HG03097 (cell line): ENCODE measurements around the gene CDV3.
"Not testable (repeated sequence)": the region's sequence is repeated elsewhere in the genome, so short reads cannot be mapped to it uniquely, and the experiment has no call there.

ENCODE experiments used
- ATAC-seq: cut with Tn5 transposase; IDR thresholded peaks from one replicate; pipeline ENCODE4 v1.9.1; 2021; ENCODE audit not compliant: unreplicated experiment, low FRiP score

The CDV3 gene

GRCh38 chr3:133573629-133574194, at the start of gene CDV3:
TSS of gene CDV3 (plus strand) at chr3:133573686. CDS start at chr3:133574045, 359 bp downstream.
- ATAC-seq: peak; percentile 32

GRCh38 chr3:133523758-133524157, 49.7 kb upstream of the CDV3 start:
- not testable (repeated sequence) for ATAC-seq

GRCh38 chr3:133525435-133525834, 48.1 kb upstream of the CDV3 start:
- no peak for ATAC-seq

- no peak for ATAC-seq
Observed at GRCh38 chr3:133527081-133527715, 46.3 kb upstream of the CDV3 start.

DNA sequence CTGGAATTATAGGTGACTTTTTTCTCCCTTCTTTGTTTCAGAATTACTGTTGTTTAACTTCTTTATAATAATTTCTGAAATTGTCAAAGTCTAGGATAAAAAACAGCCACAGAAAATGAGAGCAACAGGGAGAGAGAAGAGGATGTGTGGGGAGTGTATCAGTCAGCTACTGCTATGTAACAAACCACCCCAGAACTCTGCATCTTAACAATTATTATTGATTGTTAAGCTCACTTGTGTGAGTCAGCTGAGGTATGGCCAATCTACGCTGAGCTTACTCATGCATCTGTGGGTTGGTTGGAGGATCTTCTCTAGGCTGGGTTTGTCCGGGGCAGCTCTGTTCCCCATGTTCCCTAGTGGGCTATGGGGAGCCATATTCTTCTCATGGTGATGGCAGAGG, 43.7 kb upstream of the CDV3 start:
- no peak for ATAC-seq

GRCh38 chr3:133531981-133532380, 41.5 kb upstream of the CDV3 start:
- ATAC-seq: no peak

- no peak for ATAC-seq
Observed at GRCh38 chr3:133532951-133533350, 40.5 kb upstream of the CDV3 start.

DNA sequence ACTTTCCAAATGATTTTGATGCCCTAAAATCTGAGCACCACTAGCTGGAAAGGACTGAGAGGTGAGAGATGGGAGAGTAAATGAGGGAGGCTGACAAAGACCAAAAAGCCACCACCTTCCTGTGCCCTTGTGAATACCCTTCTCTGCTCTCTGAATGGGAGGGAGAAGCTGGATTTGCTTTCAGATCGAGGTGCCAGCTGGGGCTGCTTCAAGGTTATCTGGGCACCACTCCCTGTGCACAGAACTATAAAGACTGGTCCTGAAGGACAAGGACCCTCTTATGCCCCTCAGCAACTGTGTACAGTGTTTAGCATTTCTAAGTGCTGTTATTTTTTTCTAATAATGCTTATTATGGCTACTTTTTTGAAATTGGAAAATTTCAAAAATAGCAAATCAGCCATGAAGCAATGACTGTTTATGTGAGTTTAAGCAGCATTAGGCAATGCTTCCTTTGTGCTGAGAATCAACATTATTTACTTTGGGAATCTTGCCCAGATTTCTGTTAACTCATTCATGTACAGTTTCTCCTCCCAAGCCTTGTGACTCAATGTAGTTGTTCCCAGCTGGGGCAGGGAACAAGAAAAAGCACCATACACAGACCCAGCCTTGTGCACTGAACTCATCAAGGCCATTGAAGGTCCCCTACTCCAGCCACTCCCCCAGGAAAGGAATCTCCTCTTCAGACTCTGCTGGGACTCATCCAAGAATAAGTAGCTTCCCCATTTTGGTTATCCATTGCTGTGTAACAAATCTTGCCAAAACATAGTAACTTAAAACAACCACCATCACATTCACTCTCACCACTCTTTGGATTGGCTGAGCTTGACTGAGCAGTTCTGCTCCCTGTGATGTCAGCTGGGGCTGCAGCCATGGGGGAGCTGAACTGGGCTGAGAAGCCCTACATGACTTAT, 37.3 kb upstream of the CDV3 start:
- ATAC-seq: no peak

GRCh38 chr3:133537131-133537530, 36.4 kb upstream of the CDV3 start:
- not testable (repeated sequence) for ATAC-seq

GRCh38 chr3:133538154-133538553, 35.3 kb upstream of the CDV3 start:
- no peak for ATAC-seq

GRCh38 chr3:133540896-133541674, 32.4 kb upstream of the CDV3 start:
- ATAC-seq: no peak

DNA sequence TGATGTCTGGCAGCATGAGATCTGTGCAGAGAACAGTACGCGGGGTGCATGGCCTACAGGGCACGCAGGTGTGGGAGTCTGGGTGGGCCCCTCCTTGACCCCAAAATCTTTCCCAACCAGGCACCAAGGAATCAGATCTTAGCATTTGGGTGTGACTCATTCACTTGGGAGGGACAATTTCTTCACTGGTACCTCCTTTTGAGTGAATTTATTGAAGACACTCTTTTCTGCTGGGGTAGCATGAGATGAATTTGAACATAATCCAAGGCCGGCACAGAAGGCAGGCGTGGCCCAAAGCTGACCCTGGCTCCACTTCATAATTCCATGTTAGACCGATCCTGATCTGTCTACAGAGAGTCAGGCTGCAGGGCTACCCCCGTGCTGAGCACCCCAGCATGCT, 30.6 kb upstream of the CDV3 start:
- no peak for ATAC-seq

DNA sequence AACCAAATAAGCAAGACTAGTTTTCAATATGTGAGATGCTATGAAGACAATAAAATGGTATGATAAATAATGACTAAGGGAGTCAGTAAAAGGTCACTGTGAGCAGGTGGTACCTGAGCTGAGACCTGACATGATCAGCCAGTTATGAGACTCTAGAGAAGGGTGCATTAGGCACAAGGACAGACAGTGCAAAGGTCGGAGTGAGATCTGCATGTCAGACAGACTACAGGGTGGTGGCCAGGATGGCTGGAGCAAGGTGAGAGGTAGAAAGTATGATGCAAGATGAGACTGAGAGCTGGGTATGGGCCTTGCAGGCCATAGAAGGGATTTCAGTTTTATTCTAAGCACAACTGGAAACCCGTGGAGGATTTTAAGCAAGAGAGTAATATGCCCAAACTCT, 28.5 kb upstream of the CDV3 start:
- not testable (repeated sequence) for ATAC-seq

GRCh38 chr3:133547432-133548041, 25.9 kb upstream of the CDV3 start:
- no peak for ATAC-seq

DNA sequence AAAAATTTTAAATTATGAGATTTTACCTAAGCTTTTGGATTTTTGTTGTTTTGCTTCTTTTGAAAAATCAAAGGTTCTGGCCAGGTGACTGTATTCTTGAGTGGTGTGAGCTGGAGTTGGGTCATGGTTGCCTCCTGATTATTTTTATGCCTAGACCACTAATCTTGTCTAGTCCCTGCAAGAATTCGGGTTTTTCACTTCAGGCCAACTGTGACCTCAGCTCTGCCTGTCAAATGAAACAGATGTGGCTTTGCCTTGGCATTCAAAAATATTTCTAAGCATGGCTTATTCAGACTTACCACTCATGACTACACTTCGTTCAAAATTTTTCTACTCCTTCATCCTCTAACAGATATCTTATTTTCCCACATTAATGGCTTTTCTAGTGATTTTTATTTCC, 25.4 kb upstream of the CDV3 start:
- no peak for ATAC-seq

DNA sequence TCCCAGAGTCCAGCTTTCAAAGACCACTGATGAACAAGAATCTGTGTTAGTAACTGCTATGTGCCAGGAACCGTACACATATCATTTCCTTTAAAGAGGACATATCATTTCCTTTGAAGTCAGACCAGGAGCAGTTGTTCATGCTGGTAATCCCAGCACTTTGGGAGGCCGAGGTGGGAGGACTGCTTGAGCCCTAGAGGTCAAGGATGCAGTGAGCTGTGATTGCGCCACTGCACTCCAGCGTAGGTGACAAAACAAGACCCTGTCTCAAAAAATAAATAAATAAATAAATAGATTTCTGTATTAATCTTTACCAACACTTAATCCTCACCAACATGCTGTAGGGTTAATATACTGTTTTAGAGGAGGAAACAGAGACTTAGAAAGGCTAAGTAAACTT, 23.9 kb upstream of the CDV3 start:
- no peak for ATAC-seq

DNA sequence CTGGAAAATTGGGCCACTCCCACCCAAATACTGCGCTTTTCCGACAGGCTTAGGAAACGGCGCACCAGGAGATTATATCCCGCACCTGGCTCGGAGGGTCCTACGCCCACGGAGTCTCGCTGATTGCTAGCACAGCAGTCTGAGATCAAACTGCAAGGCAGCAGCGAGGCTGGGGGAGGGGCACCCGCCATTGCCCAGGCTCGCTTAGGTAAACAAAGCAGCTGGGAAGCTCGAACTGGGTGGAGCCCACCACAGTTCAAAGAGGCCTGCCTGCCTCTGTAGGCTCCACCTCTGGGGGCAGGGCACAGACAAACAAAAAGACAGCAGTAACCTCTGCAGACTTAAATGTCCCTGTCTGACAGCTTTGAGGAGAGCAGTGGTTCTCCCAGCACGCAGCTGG, 21.9 kb upstream of the CDV3 start:
- ATAC-seq: not testable (repeated sequence)

DNA sequence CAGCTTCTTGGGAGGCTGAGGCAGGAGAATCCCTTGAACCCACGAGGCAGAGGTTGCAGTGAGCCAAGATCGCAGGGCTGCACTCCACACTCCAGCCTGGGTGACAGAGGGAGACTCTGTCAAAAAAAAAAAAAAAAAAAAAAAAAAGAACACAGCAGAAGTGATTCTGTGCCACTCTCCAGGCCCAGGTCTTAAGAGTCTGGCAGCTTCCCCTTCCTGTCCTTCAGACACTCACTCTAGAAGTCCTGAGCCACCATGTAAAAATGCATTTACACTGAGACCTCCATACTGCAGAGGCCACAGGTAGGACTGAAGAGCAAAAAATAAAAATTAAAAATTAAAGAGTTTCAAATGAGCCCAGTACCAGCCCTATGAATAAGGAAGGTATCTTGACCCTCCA, 11.8 kb upstream of the CDV3 start:
- ATAC-seq: no peak

DNA sequence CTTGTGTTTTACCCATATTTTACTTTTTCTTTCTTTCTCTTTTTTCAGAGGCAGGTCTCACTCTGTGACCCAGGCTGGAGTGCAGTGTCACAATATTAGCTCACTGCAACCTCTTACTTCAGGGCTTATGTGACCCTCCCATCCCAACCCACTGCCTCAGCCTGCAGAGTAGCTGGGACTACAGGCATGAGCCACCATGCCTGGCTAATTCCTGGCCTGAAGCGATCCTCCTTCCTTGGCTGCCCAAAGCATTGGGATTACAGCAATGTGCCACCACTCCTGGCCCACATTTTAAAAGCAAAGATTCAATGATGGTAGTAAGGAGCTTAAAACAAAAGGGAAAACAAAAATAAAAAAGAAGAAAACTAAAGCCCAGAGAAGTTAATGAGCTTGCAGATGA, 11.1 kb upstream of the CDV3 start:
- ATAC-seq: no peak

GRCh38 chr3:133563186-133563591, 10.3 kb upstream of the CDV3 start:
- no peak for ATAC-seq
